Urothelium cell line (cell line): ENCODE results near the gene SLC6A9.

ENCODE experiments used
- DNase-seq: peaks from one replicate; pipeline ENCODE4 v3.0.0; 2011; ENCODE audit warnings: low spot score, mixed read lengths
- FAIRE-seq: peaks from 2 replicates; lab custom pipeline; 2011; peaks lifted over from hg19 to GRCh38; lab: Jason Lieb, UNC

SLC6A9 gene

GRCh38 chr1:44049839-44050238, 18.6 kb upstream of the SLC6A9 start:
- FAIRE-seq, result no peak
- no peak for DNase-seq

- no peak for FAIRE-seq
Measured at GRCh38 chr1:44048532-44049215, 17.4 kb upstream of the SLC6A9 start.

GRCh38 chr1:44047131-44047530, 15.9 kb upstream of the SLC6A9 start:
- no peak for DNase-seq

More at GRCh38 chr1:44048532-44049215, 17.4 kb upstream of the SLC6A9 start:
- no peak for DNase-seq

GRCh38 chr1:44045064-44045463, 13.8 kb upstream of the SLC6A9 start:
- FAIRE-seq (no peak), DNase-seq (no peak)

More at GRCh38 chr1:44047131-44047530, 15.9 kb upstream of the SLC6A9 start:
- FAIRE-seq, result no peak

GRCh38 chr1:44044071-44044801, 13.0 kb upstream of the SLC6A9 start:
- FAIRE-seq (no peak), DNase-seq (no peak)

- DNase-seq, result no peak
- no peak for FAIRE-seq
Measured at GRCh38 chr1:44043176-44044070, 12.2 kb upstream of the SLC6A9 start.

GRCh38 chr1:44040846-44041245, 9.6 kb upstream of the SLC6A9 start:
- no peak for DNase-seq
- no peak for FAIRE-seq

- FAIRE-seq (no peak), DNase-seq (no peak)
Measured at GRCh38 chr1:44040418-44040817, 9.2 kb upstream of the SLC6A9 start.

- DNase-seq (no peak), FAIRE-seq (no peak)
Measured at GRCh38 chr1:44038876-44039657, 7.8 kb upstream of the SLC6A9 start.

- peak; percentile 66 for FAIRE-seq
- no peak for DNase-seq
Measured at GRCh38 chr1:44037154-44037553, 5.9 kb upstream of the SLC6A9 start.

GRCh38 chr1:44036409-44037139, 5.3 kb upstream of the SLC6A9 start:
- DNase-seq (peak; percentile 81), FAIRE-seq (peak; percentile 88)

GRCh38 chr1:44035726-44036408, 4.6 kb upstream of the SLC6A9 start:
- FAIRE-seq (no peak), DNase-seq (no peak)

GRCh38 chr1:44034976-44035716, 3.9 kb upstream of the SLC6A9 start:
- DNase-seq (no peak), FAIRE-seq (peak; percentile 75)

- FAIRE-seq, result no peak
Measured at GRCh38 chr1:44034423-44034822, 3.2 kb upstream of the SLC6A9 start.

GRCh38 chr1:44033756-44034155, 2.5 kb upstream of the SLC6A9 start:
- DNase-seq, result no peak
- FAIRE-seq, result no peak

More at GRCh38 chr1:44034423-44034822, 3.2 kb upstream of the SLC6A9 start:
- no peak for DNase-seq

GRCh38 chr1:44033041-44033575, 1.8 kb upstream of the SLC6A9 start:
- FAIRE-seq (no peak), DNase-seq (no peak)

- FAIRE-seq, result no peak
- no peak for DNase-seq
Measured at GRCh38 chr1:44032170-44032790, 1.0 kb upstream of the SLC6A9 start.
